ENCODE data around the gene TTPAL.

DNA sequence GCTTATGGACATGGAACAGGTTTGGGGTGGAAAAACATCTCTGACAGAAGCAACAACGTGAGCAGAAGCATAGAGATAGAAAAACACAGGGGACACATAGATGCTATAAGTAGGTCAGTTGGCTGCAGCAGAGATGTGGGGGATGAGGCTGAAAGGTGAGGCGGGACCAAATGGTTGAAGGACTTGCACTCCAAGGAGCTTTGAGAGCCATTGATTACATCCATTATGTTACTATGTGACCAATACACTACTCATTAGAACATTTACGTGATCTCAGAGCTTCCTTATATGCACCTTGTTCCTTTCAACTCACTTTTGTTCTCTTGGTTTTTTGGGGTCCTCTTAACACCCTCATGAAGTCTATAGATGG, 47.9 kb upstream of the TTPAL start:
- TF ChIP-seq, protein P1, sequence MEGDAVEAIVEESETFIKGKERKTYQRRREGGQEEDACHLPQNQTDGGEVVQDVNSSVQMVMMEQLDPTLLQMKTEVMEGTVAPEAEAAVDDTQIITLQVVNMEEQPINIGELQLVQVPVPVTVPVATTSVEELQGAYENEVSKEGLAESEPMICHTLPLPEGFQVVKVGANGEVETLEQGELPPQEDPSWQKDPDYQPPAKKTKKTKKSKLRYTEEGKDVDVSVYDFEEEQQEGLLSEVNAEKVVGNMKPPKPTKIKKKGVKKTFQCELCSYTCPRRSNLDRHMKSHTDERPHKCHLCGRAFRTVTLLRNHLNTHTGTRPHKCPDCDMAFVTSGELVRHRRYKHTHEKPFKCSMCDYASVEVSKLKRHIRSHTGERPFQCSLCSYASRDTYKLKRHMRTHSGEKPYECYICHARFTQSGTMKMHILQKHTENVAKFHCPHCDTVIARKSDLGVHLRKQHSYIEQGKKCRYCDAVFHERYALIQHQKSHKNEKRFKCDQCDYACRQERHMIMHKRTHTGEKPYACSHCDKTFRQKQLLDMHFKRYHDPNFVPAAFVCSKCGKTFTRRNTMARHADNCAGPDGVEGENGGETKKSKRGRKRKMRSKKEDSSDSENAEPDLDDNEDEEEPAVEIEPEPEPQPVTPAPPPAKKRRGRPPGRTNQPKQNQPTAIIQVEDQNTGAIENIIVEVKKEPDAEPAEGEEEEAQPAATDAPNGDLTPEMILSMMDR (IDR thresholded peaks at IDR 0.05; ENCODE audit: low read depth, low read length, missing input control), result no peak
- TF ChIP-seq RAD21 (IDR thresholded peaks at IDR 0.05) (no peak), EGR1 (IDR thresholded peaks at IDR 0.05; ENCODE audit: low read depth in 2 of 2) (no peak), YY1 (IDR thresholded peaks at IDR 0.05) (no peak), TAF1 (conservative IDR thresholded peaks at IDR 0.05) (no peak), RXRA (IDR thresholded peaks at IDR 0.05) (no peak), GABPA (IDR thresholded peaks at IDR 0.05 in 1 of 2, conservative IDR thresholded peaks at IDR 0.05 in 1 of 2) (no peak), FOXA1 (IDR thresholded peaks at IDR 0.05) (no peak)
- TF ChIP-seq, protein P2, sequence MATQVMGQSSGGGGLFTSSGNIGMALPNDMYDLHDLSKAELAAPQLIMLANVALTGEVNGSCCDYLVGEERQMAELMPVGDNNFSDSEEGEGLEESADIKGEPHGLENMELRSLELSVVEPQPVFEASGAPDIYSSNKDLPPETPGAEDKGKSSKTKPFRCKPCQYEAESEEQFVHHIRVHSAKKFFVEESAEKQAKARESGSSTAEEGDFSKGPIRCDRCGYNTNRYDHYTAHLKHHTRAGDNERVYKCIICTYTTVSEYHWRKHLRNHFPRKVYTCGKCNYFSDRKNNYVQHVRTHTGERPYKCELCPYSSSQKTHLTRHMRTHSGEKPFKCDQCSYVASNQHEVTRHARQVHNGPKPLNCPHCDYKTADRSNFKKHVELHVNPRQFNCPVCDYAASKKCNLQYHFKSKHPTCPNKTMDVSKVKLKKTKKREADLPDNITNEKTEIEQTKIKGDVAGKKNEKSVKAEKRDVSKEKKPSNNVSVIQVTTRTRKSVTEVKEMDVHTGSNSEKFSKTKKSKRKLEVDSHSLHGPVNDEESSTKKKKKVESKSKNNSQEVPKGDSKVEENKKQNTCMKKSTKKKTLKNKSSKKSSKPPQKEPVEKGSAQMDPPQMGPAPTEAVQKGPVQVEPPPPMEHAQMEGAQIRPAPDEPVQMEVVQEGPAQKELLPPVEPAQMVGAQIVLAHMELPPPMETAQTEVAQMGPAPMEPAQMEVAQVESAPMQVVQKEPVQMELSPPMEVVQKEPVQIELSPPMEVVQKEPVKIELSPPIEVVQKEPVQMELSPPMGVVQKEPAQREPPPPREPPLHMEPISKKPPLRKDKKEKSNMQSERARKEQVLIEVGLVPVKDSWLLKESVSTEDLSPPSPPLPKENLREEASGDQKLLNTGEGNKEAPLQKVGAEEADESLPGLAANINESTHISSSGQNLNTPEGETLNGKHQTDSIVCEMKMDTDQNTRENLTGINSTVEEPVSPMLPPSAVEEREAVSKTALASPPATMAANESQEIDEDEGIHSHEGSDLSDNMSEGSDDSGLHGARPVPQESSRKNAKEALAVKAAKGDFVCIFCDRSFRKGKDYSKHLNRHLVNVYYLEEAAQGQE (IDR thresholded peaks at IDR 0.05), result no peak
- TF ChIP-seq, protein P3, sequence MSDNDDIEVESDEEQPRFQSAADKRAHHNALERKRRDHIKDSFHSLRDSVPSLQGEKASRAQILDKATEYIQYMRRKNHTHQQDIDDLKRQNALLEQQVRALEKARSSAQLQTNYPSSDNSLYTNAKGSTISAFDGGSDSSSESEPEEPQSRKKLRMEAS (IDR thresholded peaks at IDR 0.05), result no peak
